GM23338 (cell line): ENCODE results near the gene SBK1. TPM values are rescaled to one million over a fixed set of nuclear protein-coding genes. Genes with fewer than 3 reads are reported as not detected.

Experiments used
- ATAC-seq: fragments of 200-7000 bp; cut with Tn5 transposase; 3 replicates; pipeline ENCODE4 v1.9.1; 2020
- DNase-seq: peaks from one replicate; pipeline ENCODE4 v3.0.0-alpha.2; 2015; ENCODE audit warnings: low spot score
- H2AFZ ChIP-seq: fragments of 200-600 bp; sonication (generic); 2 replicates; pipeline ENCODE4 v1.8.0; 2016; ENCODE audit warnings: antibody characterized with exemption, mild to moderate bottlenecking, moderate library complexity
- H3F3A ChIP-seq: fragments of 200-600 bp; sonication (generic); replicated peaks from 2 replicates; pipeline ENCODE4 v1.8.0; 2017; ENCODE audit warnings: antibody characterized with exemption, mixed run types, low read depth
- H3K27ac ChIP-seq: fragments of 200-600 bp; sonication (generic); 2 replicates; pipeline ENCODE4 v1.6.1; 2016; ENCODE audit warnings: low read depth
- H3K27me3 ChIP-seq: fragments of 200-600 bp; sonication (generic); 2 replicates; pipeline ENCODE4 v1.8.0; 2016; ENCODE audit warnings: mild to moderate bottlenecking, mixed run types, moderate library complexity; ENCODE audit not compliant: insufficient read depth
- H3K36me3 ChIP-seq: fragments of 200-600 bp; sonication (generic); 2 replicates; pipeline ENCODE4 v1.8.0; 2016; ENCODE audit warnings: mild to moderate bottlenecking; ENCODE audit not compliant: insufficient read depth
- H3K4me1 ChIP-seq: fragments of 200-600 bp; sonication (generic); 2 replicates; pipeline ENCODE4 v1.8.0; 2016; ENCODE audit warnings: mild to moderate bottlenecking, moderate library complexity; ENCODE audit not compliant: insufficient read depth
- H3K4me2 ChIP-seq: fragments of 200-600 bp; sonication (generic); 2 replicates; pipeline ENCODE4 v1.7.1; 2017; ENCODE audit warnings: mixed run types
- H3K4me3 ChIP-seq: fragments of 200-600 bp; sonication (generic); 2 replicates; pipeline ENCODE4 v1.6.1; 2016; ENCODE audit warnings: mixed run types
- H3K79me2 ChIP-seq: fragments of 200-600 bp; sonication (generic); replicated peaks from 2 replicates; pipeline ENCODE4 v1.8.0; 2017; ENCODE audit warnings: mild to moderate bottlenecking; ENCODE audit not compliant: insufficient read depth
- H3K9me2 ChIP-seq: fragments of 200-600 bp; sonication (generic); 2 replicates; pipeline ENCODE4 v1.8.0; 2017; ENCODE audit not compliant: insufficient read depth
- H4K20me1 ChIP-seq: fragments of 200-600 bp; sonication (generic); replicated peaks from 2 replicates; pipeline ENCODE4 v1.8.0; 2017; ENCODE audit warnings: mild to moderate bottlenecking; ENCODE audit not compliant: insufficient read depth
- H3K27ac Mint-ChIP-seq: 2 replicates; pipeline ENCODE4 v1.8.0; 2020; ENCODE audit warnings: inconsistent platforms, mild to moderate bottlenecking, moderate library complexity, mixed read lengths
- H3K27me3 Mint-ChIP-seq: 3 replicates; pipeline ENCODE4 v1.8.0; 2022; ENCODE audit warnings: low read depth, mild to moderate bottlenecking, moderate library complexity, mixed read lengths, inconsistent platforms; ENCODE audit not compliant: insufficient read depth, poor library complexity
- H3K36me3 Mint-ChIP-seq: 3 replicates; pipeline ENCODE4 v1.8.0; 2021; ENCODE audit warnings: low read depth, mild to moderate bottlenecking, inconsistent platforms, moderate library complexity, mixed read lengths
- H3K4me1 Mint-ChIP-seq: 3 replicates; pipeline ENCODE4 v1.8.0; 2020; ENCODE audit warnings: mild to moderate bottlenecking, inconsistent platforms, mixed read lengths
- H3K4me3 Mint-ChIP-seq: 3 replicates; pipeline ENCODE4 v1.8.0; 2021; ENCODE audit warnings: moderate library complexity, mild to moderate bottlenecking, inconsistent platforms, mixed read lengths
- H3K9me3 Mint-ChIP-seq: 3 replicates; pipeline ENCODE4 v1.8.0; 2020; ENCODE audit warnings: moderate library complexity, mild to moderate bottlenecking, inconsistent platforms, mixed read lengths
- CREB1 ChIP-seq: fragments of 250-450 bp; sonication (Bioruptor Pico); IDR thresholded peaks from 2 replicates; pipeline ENCODE4 v1.5.0; 2020; ENCODE audit warnings: low read depth, mild to moderate bottlenecking, moderate library complexity
- CTCF ChIP-seq, 2 experiments: fragments of 200-600 bp in 1 of 2; sonication (generic) in 1 of 2; conservative IDR thresholded peaks; 2 replicates each; pipeline versions ENCODE4 v1.5.1 to v1.6.1; 2016 to 2017; ENCODE audit warnings: antibody characterized with exemption in 2 of 2, low read depth in 2 of 2, mild to moderate bottlenecking in 2 of 2, moderate library complexity in 1 of 2
- EZH2 ChIP-seq: fragments of 200-600 bp; sonication (generic); IDR thresholded peaks from one replicate; pipeline ENCODE4 v1.8.0; 2017; ENCODE audit warnings: antibody characterized with exemption, mild to moderate bottlenecking, low read depth; ENCODE audit not compliant: unreplicated experiment
- EZH2phosphoT487 ChIP-seq: fragments of 200-600 bp; sonication (generic); IDR thresholded peaks from one replicate; pipeline ENCODE4 v1.8.1; 2018; ENCODE audit warnings: antibody characterized with exemption; ENCODE audit not compliant: unreplicated experiment
- JUNB ChIP-seq: IDR thresholded peaks from one replicate; pipeline ENCODE4 v1.6.1; 2016; ENCODE audit warnings: antibody characterized with exemption; ENCODE audit not compliant: unreplicated experiment
- POLR2AphosphoS5 ChIP-seq: IDR thresholded peaks from 2 replicates; pipeline ENCODE4 v1.6.1; 2016; ENCODE audit warnings: antibody characterized with exemption, low read depth
- REST ChIP-seq: IDR thresholded peaks from one replicate; pipeline ENCODE4 v1.6.1; 2018; ENCODE audit warnings: antibody characterized with exemption; ENCODE audit not compliant: unreplicated experiment
- STAT1 ChIP-seq: IDR thresholded peaks from one replicate; pipeline ENCODE4 v1.6.1; 2016; ENCODE audit warnings: antibody characterized with exemption; ENCODE audit not compliant: unreplicated experiment
- ZNF114 ChIP-seq: fragments of 250-450 bp; sonication (Bioruptor Pico); IDR thresholded peaks from 2 replicates; pipeline ENCODE4 v1.5.0; 2020; ENCODE audit warnings: mild to moderate bottlenecking, moderate library complexity
- ZNF331 ChIP-seq: fragments of 250-450 bp; sonication (Bioruptor Pico); IDR thresholded peaks from 2 replicates; pipeline ENCODE4 v1.5.0; 2020; ENCODE audit warnings: low read depth, mild to moderate bottlenecking, moderate library complexity
- polyA plus RNA-seq: library from polyadenylated mRNA; unstranded; fragments of >200 nt; fragmentation: Nextera tagmentation; extraction: Ambion mirVana; gene quantifications from 2 replicates; pipeline ENCODE4 v1.2.1, GENCODE V29; 2016
- total RNA-seq: library from RNA; depleted of rRNA; stranded (reverse); fragments of >200 nt; shearing (Covaris generic); gene quantifications from 2 replicates; pipeline ENCODE4 v1.2.3, GENCODE V29; 2014
- TF ChIP-seq, protein P1 (sequence below): IDR thresholded peaks from 2 replicates; pipeline ENCODE4 v1.6.1; 2016; ENCODE audit warnings: antibody characterized with exemption

SBK1 gene
- total and polyA plus RNA-seq, 2 experiments from 2014 or later, result 23.9 to 68.1 TPM

DNA sequence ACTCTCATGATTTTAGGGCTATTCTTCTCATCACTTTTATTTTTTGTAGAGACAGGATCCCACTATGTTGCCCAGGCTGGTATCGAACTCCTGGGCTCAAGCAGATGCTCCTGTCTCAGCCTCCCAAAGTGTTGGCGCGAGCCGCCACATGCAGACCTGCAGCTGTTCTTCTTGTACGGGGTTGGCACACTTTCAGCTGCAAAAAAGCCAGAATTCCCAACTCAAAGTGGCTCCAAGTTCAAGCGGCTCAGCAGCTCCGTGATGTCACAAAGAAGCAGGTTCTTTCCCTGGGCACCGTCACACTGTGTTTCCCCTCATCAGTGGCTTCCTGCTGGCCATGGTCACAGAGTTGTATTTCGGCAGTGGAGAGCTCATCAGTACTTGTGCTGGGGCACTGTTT, 6.7 kb upstream of the SBK1 start (continued):
- TF ChIP-seq REST (no peak), CTCF (conservative IDR thresholded peaks at IDR 0.05; ENCODE audit: low read depth in 2 of 2) (no peak)

GRCh38 chr16:28288114-28288513, 4.2 kb upstream of the SBK1 start:
- Histone ChIP-seq H3K4me3 (no peak overlapping the region), H2AFZ (no peak overlapping the region), H3F3A (peaks cover 14% of the 10 kb centered on the region; the same call in 1 of the 2 replicates), H3K27ac (0 out of 2 replicates have a peak overlapping the region, but pooled peaks have one; percentile 55), H4K20me1 (no peaks in the 10 kb centered on the region; the same call in none of the 2 replicates), H3K9me2 (no peaks in the 10 kb centered on the region), H3K27me3 (no peaks in the 10 kb centered on the region), H3K36me3 (no peaks in the 10 kb centered on the region; the same call in 1 of the 2 replicates), H3K4me1 (peaks cover 19% of the 10 kb centered on the region), H3K79me2 (peaks cover 32% of the 10 kb centered on the region), H3K4me2 (no peak overlapping the region)
- no peak overlapping the region for H3K27ac Mint-ChIP-seq
- H3K27me3 Mint-ChIP-seq, result peaks cover 13% of the 10 kb centered on the region
- no peak overlapping the region for H3K4me3 Mint-ChIP-seq
- H3K4me1 Mint-ChIP-seq, result peaks cover 21% of the 10 kb centered on the region
- peaks cover 19% of the 10 kb centered on the region for H3K36me3 Mint-ChIP-seq
- no peaks in the 10 kb centered on the region for H3K9me3 Mint-ChIP-seq
- ATAC-seq (no peak), DNase-seq (no peak)
- TF ChIP-seq EZH2 (no peak), EZH2phosphoT487 (no peak), ZNF114 (CRISPR knock-in tag) (no peak), ZNF331 (CRISPR knock-in tag) (no peak), POLR2AphosphoS5 (no peak), CTCF (conservative IDR thresholded peaks at IDR 0.05; ENCODE audit: low read depth in 2 of 2) (no peak), REST (no peak), JUNB (no peak), CREB1 (no peak), STAT1 (no peak)
- TF ChIP-seq, protein P1, sequence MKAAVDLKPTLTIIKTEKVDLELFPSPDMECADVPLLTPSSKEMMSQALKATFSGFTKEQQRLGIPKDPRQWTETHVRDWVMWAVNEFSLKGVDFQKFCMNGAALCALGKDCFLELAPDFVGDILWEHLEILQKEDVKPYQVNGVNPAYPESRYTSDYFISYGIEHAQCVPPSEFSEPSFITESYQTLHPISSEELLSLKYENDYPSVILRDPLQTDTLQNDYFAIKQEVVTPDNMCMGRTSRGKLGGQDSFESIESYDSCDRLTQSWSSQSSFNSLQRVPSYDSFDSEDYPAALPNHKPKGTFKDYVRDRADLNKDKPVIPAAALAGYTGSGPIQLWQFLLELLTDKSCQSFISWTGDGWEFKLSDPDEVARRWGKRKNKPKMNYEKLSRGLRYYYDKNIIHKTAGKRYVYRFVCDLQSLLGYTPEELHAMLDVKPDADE, result no peak
